ENCODE results near the gene TRPM2.

Gene TRPM2

GRCh38 chr21:44454747-44455523, 101.5 kb downstream of the TRPM2 start, which contains the start of gene LRRC3:
LRRC3 (plus strand) TSS chr21:44455510; CDS start chr21:44456645, 1,135 bp downstream.
- Histone ChIP-seq H3K4me2 (ENCODE audit: insufficient read depth, low read length) (peak within 1 kb of the TSS; percentile 67), H3K4me3 (ENCODE audit: low read depth in 1 of 2, low read length in 2 of 2) (peak within 1 kb of the TSS; percentile 24 to 53; a peak in 3 of 4 replicates), H3K27ac (ENCODE audit: low read length) (no peak within 1 kb of the TSS), H3K79me2 (ENCODE audit: insufficient read depth, low read length) (no peaks in the 10 kb centered on the region), H3K27me3 (ENCODE audit: insufficient read depth, low read length, poor library complexity) (peaks cover 6% of the 10 kb centered on the region), H3K9me3 (ENCODE audit: insufficient read depth, low read length, severe bottlenecking) (peaks cover 8% of the 10 kb centered on the region), H3K36me3 (ENCODE audit: insufficient read depth, low read length) (no peaks in the 10 kb centered on the region), H2AFZ (ENCODE audit: low read depth, low read length) (peak within 1 kb of the TSS; percentile 51; the same call in 1 of the 2 replicates), H4K20me1 (ENCODE audit: insufficient read depth, low read length) (peaks cover 4% of the 10 kb centered on the region; the same call in 1 of the 2 replicates), H3K4me1 (ENCODE audit: insufficient read depth, low read length) (peaks cover 10% of the 10 kb centered on the region), H3K9ac (ENCODE audit: low read depth, low read length) (peak within 1 kb of the TSS; percentile 43; the same call in 1 of the 2 replicates)
- ATAC-seq (ENCODE audit: insufficient read depth, low read depth) (peak; percentile 87), DNase-seq (peak; percentile 88)
- no peak for TF ChIP-seq CTCF (IDR thresholded peaks at IDR 0.05; ENCODE audit: borderline replicate concordance, extremely low read depth, low read length, poor library complexity, severe bottlenecking)
- no peak for TF ChIP-seq EZH2 (IDR thresholded peaks at IDR 0.05; ENCODE audit: borderline replicate concordance, low read depth, low read length, severe bottlenecking)

GRCh38 chr21:44455524-44456213, 102.2 kb downstream of the TRPM2 start:
- peaks cover 10% of the 10 kb centered on the region for H3K4me1 ChIP-seq (ENCODE audit: insufficient read depth, low read length)
- peak overlapping the region; percentile 67 for H3K4me2 ChIP-seq (ENCODE audit: insufficient read depth, low read length)
- TF ChIP-seq EZH2 (IDR thresholded peaks at IDR 0.05; ENCODE audit: borderline replicate concordance, low read depth, low read length, severe bottlenecking), result no peak
- no peak for TF ChIP-seq CTCF (IDR thresholded peaks at IDR 0.05; ENCODE audit: borderline replicate concordance, extremely low read depth, low read length, poor library complexity, severe bottlenecking)
- no peaks in the 10 kb centered on the region for H3K36me3 ChIP-seq (ENCODE audit: insufficient read depth, low read length)
- ATAC-seq (ENCODE audit: insufficient read depth, low read depth), result peak; percentile 59
- DNase-seq, result peak; percentile 50
- no peak overlapping the region for H3K27ac ChIP-seq (ENCODE audit: low read length)
- H3K9me3 ChIP-seq (ENCODE audit: insufficient read depth, low read length, severe bottlenecking), result peaks cover 8% of the 10 kb centered on the region
- H3K9ac ChIP-seq (ENCODE audit: low read depth, low read length), result peak overlapping the region; percentile 43; the same call in 1 of the 2 replicates
- peaks cover 6% of the 10 kb centered on the region for H3K27me3 ChIP-seq (ENCODE audit: insufficient read depth, low read length, poor library complexity)
- peaks cover 4% of the 10 kb centered on the region; the same call in 1 of the 2 replicates for H4K20me1 ChIP-seq (ENCODE audit: insufficient read depth, low read length)
- no peaks in the 10 kb centered on the region for H3K79me2 ChIP-seq (ENCODE audit: insufficient read depth, low read length)
- H2AFZ ChIP-seq (ENCODE audit: low read depth, low read length), result peak overlapping the region; percentile 51; the same call in 1 of the 2 replicates
- peak overlapping the region; percentile 24 to 53; a peak in 3 of 4 replicates for H3K4me3 ChIP-seq (ENCODE audit: low read depth in 1 of 2, low read length in 2 of 2)

GRCh38 chr21:44456214-44456914, 102.9 kb downstream of the TRPM2 start:
- peak overlapping the region; percentile 67 for H3K4me2 ChIP-seq (ENCODE audit: insufficient read depth, low read length)
- DNase-seq (no peak), ATAC-seq (ENCODE audit: insufficient read depth, low read depth) (no peak)
- TF ChIP-seq EZH2 (IDR thresholded peaks at IDR 0.05; ENCODE audit: borderline replicate concordance, low read depth, low read length, severe bottlenecking), result no peak
- no peak for TF ChIP-seq CTCF (IDR thresholded peaks at IDR 0.05; ENCODE audit: borderline replicate concordance, extremely low read depth, low read length, poor library complexity, severe bottlenecking)
- no peaks in the 10 kb centered on the region for H3K79me2 ChIP-seq (ENCODE audit: insufficient read depth, low read length)
- H3K9me3 ChIP-seq (ENCODE audit: insufficient read depth, low read length, severe bottlenecking), result peaks cover 8% of the 10 kb centered on the region
- H3K4me1 ChIP-seq (ENCODE audit: insufficient read depth, low read length), result peaks cover 10% of the 10 kb centered on the region
- no peak overlapping the region for H3K27ac ChIP-seq (ENCODE audit: low read length)
- peaks cover 6% of the 10 kb centered on the region for H3K27me3 ChIP-seq (ENCODE audit: insufficient read depth, low read length, poor library complexity)
- peak overlapping the region; percentile 43; the same call in 1 of the 2 replicates for H3K9ac ChIP-seq (ENCODE audit: low read depth, low read length)
- peaks cover 4% of the 10 kb centered on the region; the same call in 1 of the 2 replicates for H4K20me1 ChIP-seq (ENCODE audit: insufficient read depth, low read length)
- H2AFZ ChIP-seq (ENCODE audit: low read depth, low read length), result no peak overlapping the region
- peak overlapping the region in 1 of 2 experiments; percentile 53; a peak in 1 of 4 replicates for H3K4me3 ChIP-seq (ENCODE audit: low read depth in 1 of 2, low read length in 2 of 2)
- no peaks in the 10 kb centered on the region for H3K36me3 ChIP-seq (ENCODE audit: insufficient read depth, low read length)

Data from DND-41 (cell line).